ENCODE data around the gene PPP1R14B.

GRCh38 chr11:64224151-64224890, 22.4 kb downstream of the PPP1R14B start:
- no peak for TF ChIP-seq POLR2A (IDR thresholded peaks at IDR 0.05)
- TF ChIP-seq CTCF (IDR thresholded peaks at IDR 0.05 in 4 of 5, conservative IDR thresholded peaks at IDR 0.05 in 1 of 5), result no peak

Data from gastrocnemius medialis (tissue), 4 donors.